Epithelial cell of prostate (primary cell): ENCODE measurements around the gene ORAI2.
"Not testable (repeated sequence)": the region's sequence is repeated elsewhere in the genome, so short reads cannot be mapped to it uniquely, and the experiment has no call there.

Source experiments
- DNase-seq: peaks from one replicate; pipeline ENCODE4 v3.0.0-alpha.2; 2011; ENCODE audit warnings: low read depth, low spot score
- H3K27ac ChIP-seq: fragments of 450-650 bp; 2 replicates; pipeline ENCODE4 v1.5.1; 2017; ENCODE audit warnings: mild to moderate bottlenecking

ORAI2 gene

GRCh38 chr7:102467581-102468477 lies 34.5 kb downstream of the ORAI2 start:
- no peak for DNase-seq
- H3K27ac ChIP-seq: no peak overlapping the region

GRCh38 chr7:102468478-102469350 lies 35.3 kb downstream of the ORAI2 start:
- no peak for DNase-seq
- no peak overlapping the region for H3K27ac ChIP-seq

DNA sequence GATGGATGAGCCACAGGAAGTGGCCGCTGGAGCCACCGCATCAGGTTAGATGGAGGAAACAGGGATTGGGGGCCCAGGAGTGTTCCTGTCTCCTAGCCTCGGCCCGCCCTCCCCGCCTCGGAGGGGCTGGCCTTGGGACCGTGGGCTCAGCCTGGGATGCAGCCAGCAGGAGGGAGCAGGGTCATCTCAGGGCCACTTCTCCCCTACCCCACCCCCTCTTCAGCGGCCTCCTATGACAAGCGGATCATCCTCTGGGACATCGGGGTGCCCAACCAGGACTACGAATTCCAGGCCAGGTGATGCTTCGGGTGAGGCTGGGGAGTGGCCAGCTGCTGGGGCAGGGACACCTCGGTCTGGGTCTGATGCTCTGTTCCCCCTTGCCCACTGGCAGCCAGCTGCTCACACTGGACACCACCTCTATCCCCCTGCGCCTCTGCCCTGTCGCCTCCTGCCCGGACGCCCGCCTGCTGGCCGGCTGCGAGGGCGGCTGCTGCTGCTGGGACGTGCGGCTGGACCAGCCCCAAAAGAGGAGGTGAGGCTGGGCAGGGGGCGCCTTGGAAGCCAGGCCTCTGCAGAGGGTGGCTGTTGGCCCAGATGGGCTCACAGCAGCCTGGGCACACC lies 36.1 kb downstream of the ORAI2 start:
- H3K27ac ChIP-seq: no peak overlapping the region
- no peak for DNase-seq

GRCh38 chr7:102469972-102470825 lies 36.8 kb downstream of the ORAI2 start:
- no peak for DNase-seq
- no peak overlapping the region for H3K27ac ChIP-seq

DNA sequence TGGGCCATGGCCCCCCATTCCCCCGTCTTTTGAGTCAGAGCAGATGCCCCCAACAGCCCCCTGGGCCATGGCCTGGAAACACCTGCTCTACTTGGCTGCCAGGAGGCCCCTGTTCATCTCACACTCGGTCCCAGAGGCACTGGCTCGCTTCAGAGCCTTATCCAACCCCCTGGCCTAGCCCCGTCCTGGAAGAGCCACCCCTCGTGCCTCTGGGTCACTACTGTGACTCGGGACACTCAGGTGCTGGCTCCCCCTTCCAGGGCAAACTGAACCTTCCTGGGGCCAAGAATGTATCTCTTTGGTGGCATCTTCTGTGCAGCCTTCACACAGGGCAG lies 38.4 kb downstream of the ORAI2 start:
- no peak for DNase-seq
- no peak overlapping the region for H3K27ac ChIP-seq

DNA sequence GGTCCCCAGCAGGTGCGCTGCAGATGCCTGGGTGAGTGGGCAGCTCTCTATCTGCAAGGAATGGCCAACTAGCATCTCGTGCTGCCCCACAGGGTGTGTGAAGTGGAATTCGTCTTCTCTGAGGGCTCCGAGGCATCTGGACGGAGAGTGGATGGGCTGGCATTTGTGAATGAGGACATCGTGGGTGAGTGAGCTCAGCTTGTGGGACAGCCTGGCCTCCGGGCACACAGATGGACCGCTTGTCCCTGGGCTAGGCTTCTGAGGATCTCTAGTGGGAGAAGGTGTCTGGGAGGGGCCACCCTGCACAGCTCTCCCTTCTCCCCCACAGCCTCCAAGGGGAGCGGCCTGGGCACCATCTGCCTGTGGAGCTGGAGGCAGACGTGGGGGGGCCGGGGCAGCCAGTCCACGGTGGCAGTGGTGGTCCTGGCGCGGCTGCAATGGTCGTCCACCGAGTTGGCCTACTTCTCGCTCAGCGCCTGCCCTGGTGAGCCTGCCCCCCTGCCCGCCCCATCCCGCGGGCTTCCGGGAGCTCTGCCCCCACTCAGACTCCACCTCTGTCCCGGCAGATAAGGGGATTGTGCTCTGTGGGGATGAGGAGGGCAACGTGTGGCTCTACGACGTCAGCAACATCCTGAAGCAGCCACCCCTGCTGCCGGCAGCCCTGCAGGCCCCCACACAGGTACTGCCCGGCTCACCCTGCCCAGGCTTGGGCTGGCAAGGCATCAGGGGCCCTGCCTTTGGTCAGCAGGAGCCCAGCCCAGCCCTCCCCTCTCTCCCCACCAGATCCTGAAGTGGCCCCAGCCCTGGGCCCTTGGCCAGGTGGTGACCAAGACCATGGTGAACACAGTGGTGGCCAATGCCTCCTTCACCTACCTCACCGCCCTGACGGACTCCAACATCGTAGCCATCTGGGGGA lies 39.0 kb downstream of the ORAI2 start:
- no peak for DNase-seq

DNA sequence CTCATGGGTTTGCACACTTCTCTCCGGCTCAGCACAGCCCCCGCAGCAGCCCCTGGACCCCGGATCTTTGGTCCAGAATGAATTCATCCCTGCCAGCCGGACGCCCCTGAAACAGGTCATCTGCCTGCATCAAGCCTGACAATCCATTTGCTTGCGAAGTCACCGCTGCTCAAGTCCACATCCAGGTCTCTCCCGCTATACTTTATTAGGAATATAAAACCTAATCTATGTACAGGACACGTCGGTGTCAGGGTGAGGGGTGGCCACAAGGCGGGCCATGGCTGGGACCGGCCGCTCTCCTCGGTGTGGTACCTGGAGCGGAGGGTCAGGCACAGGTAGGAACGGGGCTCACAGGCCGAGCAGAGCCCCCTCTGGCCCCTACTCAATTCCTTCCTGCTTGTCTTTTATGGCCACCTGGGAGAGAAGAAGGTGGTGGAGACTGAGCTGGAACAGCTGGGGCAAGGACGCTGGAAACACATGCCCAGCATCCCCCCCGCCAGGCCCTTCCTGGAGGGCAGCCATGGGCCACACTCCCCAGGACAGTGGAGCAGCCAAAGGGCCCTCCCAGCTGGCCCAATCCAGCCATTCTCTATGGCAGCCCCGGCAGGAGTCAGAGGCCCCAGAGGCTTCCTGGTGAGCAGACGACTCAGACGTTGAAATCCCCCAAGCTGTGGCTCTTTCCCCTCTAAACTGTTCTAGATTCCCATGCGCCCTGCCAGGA lies 40.1 kb downstream of the ORAI2 start:
- H3K27ac ChIP-seq: no peak overlapping the region
- DNase-seq: no peak

More for the DNA sequence above, 39.0 kb downstream of the ORAI2 start:
- no peak overlapping the region for H3K27ac ChIP-seq

GRCh38 chr7:102474116-102474515 lies 40.7 kb downstream of the ORAI2 start:
- H3K27ac ChIP-seq, DNase-seq: not testable (repeated sequence)

DNA sequence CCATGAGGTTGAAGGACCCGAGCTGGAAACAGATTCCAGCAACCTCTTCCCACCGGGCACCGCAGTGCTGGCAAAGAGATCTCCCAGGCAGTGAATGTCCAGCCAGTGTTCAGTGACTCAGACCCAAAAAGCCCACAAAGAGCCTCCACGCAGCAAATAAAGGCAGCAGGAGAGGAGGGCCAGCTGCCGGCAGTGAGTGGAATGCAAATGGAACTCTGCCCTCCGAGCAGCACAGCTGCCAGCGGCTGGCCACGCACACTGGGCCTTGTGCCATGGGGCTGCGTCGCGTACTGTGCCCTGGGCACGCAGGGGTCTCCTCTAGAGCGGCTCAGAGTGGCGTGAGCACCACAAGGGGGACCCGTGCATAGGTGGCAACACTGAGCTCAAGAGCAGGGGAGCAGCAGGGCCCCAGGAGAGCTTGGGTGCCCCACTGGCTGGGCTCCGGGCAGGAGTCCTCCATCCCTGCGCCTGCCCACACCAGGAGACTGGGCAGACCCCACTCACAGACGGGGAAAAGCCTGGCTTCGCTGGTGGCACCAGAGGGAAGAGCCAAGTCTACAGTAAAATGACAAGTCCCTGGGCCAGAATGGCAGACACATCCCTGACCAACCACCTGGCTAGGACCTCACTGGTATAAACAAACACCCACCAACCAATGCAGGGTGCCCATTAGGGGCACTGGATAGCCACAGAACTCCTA lies 41.5 kb downstream of the ORAI2 start:
- not testable (repeated sequence) for DNase-seq, H3K27ac ChIP-seq

DNA sequence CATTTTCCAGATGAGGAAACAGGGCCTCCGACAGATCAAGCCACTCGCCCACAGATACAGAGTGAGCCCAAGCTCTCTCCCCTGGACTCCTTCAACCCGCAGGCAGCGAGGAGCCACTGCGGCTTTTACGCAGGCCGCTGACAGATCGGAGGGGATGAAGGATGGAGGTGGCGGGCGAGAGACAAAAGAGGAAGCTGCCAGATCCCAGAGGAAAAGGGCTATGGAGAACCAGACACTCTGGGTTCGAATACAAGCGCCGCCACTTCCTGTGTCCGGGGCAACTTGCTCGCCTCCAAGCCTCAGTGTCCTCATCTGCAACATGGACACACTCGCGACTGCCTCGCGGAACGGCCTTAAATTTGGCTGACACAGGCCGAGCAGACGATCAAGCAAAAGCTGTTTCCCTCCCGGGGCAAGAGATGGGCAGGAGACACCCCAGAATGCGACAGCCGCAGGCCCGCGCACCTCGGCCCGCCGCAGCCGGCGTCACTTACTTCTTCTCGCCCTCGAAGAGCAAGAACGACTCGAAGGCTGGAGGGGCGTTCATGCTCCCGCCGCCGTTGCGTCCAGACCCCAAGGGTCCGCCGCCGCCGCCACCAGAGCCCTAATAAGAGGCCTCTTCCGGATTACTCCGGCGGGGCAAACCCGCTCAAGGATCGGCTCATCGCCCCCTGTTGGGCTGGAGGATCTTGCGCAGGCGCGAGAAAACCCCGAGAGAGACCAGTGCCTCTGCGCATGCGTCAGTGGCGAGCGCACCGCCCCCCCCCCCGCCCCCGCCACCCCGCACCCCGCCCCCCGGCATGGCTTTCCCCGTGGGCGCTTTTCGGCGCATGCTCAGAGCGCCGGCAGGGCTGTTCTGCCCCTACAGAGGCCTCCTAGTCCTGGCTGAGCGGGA lies 45.2 kb downstream of the ORAI2 start, which contains the start of gene POLR2J:
TSS of gene POLR2J (minus strand) at position 609 of the 895 bp plus-strand sequence. CDS start at position 547, 62 bp downstream.
- DNase-seq, H3K27ac ChIP-seq: not testable (repeated sequence)

GRCh38 chr7:102479209-102479584 lies 45.8 kb downstream of the ORAI2 start:
- H3K27ac ChIP-seq, DNase-seq: not testable (repeated sequence)

GRCh38 chr7:102479982-102480637 lies 46.7 kb downstream of the ORAI2 start:
- not testable (repeated sequence) for DNase-seq

GRCh38 chr7:102481962-102482361 lies 48.6 kb downstream of the ORAI2 start:
- not testable (repeated sequence) for H3K27ac ChIP-seq, DNase-seq

More at GRCh38 chr7:102479982-102480637, 46.7 kb downstream of the ORAI2 start:
- not testable (repeated sequence) for H3K27ac ChIP-seq

DNA sequence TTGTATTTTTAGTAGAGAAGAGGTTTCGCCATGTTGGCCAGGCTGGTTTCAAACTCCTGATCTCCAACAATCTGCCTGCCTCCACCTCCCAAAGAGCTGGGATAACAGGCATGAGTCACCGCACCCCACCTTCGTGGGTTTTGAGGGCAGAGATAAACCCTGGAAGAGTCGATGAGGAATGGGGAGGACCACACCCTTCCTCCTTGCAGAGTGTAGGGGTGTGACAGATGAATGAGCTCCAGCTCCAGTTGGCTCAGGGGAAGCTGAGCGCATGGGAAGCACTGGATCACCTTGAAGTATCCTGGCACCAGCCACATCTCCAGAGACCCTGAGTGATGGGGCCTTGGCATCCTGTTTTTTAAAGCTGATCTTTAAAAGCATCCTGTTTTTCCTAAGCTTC lies 50.9 kb downstream of the ORAI2 start:
- DNase-seq, H3K27ac ChIP-seq: not testable (repeated sequence)

DNA sequence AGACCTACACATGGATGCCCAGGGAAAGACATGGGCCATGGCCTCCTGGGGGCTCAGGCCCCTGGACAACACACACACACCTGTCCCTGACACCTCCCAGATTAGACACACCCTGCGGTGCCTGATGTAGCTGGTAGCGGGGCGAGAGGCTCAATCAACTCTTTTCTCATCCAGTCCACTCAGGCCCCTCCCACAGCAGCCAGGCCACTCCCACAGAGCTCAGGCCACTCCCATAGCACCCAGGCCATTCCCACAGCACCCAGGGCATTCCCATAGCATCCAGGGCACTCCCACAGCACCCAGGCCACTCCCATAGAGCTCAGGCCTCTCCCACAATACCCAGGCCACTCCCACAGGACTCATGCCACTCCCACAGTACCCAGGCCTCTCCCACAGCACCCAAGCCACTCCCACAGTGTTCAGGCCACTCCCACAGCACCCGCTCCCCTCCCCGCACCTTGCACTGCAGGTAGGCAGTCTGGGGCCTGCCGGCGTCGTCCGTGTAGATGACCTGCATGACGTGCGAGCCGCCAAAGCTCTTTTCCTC lies 57.2 kb downstream of the ORAI2 start:
- not testable (repeated sequence) for H3K27ac ChIP-seq, DNase-seq
